Activated T-cell treated with anti-CD3 and anti-CD28 coated beads, Interleukin-2, amount 50 U/mL, for 4 hours (primary cell): Measurements from ENCODE around the gene MRPS18A. TPM values are rescaled to one million over a fixed set of nuclear protein-coding genes. Genes with fewer than 3 reads are reported as not detected.
"Not testable (repeated sequence)": the region's sequence is repeated elsewhere in the genome, so short reads cannot be mapped to it uniquely, and the experiment has no call there.

Experiments
- ATAC-seq, 2 donors: fragments of 200-7000 bp; cut with Tn5 transposase; one replicate each; pipeline ENCODE4 v1.10.0; 2021
- DNase-seq: peaks from one replicate; pipeline ENCODE4 v3.0.0-alpha.2; 2020
- H3K27me3 Mint-ChIP-seq: one replicate; pipeline ENCODE4 v1.8.0; 2021; ENCODE audit warnings: low read depth, mixed read lengths
- H3K36me3 Mint-ChIP-seq: one replicate; pipeline ENCODE4 v1.8.0; 2022; ENCODE audit warnings: mixed read lengths; ENCODE audit not compliant: insufficient read depth
- H3K4me1 Mint-ChIP-seq: one replicate; pipeline ENCODE4 v1.8.0; 2021; ENCODE audit warnings: low read depth, mixed read lengths
- H3K4me3 Mint-ChIP-seq: one replicate; pipeline ENCODE4 v1.8.0; 2021; ENCODE audit warnings: mild to moderate bottlenecking, moderate library complexity, mixed read lengths
- H3K9me3 Mint-ChIP-seq: one replicate; pipeline ENCODE4 v1.8.0; 2021; ENCODE audit warnings: mixed read lengths
- total RNA-seq, 3 donors: library from RNA; stranded (reverse); gene quantifications; one replicate each; pipeline ENCODE4 v1.2.1, GENCODE V29; 2021

MRPS18A gene
- total RNA-seq, 3 donors from 2014 or later = 70.0 to 75.1 (median 72.7) TPM

DNA sequence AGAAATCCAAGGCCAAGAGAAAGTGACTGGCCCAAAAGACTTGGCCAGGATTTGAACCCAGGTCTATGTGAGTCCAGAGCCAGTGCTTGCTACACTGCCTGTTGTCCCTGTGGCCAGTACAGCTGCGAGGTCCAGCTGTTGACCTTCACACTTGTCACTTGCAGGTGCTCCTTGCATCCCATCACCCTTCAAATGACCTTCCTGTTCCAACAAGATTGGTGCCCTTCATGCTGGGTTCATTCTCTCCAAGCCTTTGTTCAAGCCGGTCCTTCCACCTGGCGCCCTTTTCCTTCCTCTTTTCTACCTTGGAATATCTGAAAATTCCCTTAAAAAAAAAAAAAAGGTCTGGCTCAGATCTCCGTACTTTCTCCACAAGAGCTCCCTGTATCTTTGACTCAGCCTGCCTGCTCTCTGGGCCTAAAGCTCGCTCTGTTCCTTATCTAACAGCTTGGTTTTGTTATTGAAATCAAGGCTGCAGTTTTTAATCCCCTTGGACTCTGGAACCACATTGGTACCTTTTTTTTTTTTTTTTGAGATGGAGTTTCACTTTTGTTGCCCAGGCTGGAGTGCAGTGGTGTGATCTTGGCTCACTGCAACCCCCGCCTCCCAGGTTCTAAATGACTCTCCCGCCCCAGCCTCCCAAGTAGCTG lies 22.2 kb upstream of the MRPS18A start:
- H3K4me3 Mint-ChIP-seq = no peak overlapping the region
- H3K27me3 Mint-ChIP-seq = peaks cover 31% of the 10 kb centered on the region
- no peak for DNase-seq
- no peak for ATAC-seq
- no peaks in the 10 kb centered on the region for H3K9me3 Mint-ChIP-seq
- peaks cover 11% of the 10 kb centered on the region for H3K4me1 Mint-ChIP-seq
- H3K36me3 Mint-ChIP-seq = no peaks in the 10 kb centered on the region

DNA sequence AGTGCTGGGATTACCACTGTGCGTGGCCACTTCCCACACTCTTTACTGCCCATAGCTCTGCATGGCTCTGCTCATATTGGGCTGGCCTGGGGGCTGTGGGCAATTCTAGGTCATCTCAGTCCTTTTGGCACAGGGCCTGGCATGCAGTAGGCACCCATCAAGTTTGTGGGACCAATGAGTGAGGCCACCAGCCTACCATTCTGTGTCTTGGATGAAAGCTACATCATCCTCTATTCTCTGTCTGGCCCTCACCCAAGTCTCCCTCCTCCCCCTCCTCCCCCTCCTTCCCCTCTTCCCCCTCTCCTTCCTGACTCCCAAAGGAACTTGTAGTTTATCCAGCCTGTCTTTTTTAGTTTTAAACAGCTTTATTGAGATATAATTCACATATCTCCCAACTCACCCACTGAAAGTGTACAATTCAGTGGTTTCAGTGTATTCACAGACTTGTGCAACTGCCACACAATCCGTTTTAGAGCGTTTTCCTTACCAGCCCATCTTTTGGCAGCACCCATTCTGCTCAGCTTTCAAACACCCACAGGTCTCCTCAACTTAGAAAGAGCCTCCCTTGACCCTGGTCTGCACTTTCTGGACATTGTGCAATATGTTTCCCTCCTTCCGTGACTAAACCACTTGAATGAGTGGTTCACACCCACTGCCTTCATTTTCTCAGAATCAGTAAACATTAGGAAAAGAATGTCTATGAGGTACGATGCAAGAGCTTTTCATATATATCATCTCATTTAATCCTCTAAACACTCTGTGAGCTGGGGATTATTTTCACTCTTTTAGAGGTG lies 21.5 kb upstream of the MRPS18A start:
- ATAC-seq = peak in 1 of 2 donors; percentile 51
- no peak for DNase-seq
- H3K36me3 Mint-ChIP-seq = no peaks in the 10 kb centered on the region

DNA sequence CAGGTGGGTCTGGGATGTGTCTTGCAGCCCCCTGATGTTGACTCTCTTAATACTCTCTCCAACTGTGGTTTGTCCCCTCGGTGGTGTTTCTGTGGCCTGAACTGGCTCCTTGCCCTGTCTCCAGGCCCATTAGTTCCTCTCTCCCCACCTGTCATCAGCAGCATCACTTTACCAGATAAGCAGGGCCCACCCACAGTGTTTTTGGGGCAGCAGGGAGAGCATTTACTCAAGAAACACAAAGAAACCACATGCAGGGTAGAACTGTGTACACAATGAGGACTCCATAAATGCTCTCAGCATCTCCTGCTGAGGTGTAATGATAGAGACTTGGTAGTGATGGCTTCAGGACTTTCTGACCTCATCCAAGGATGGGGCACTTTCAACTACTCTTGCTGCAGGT lies 20.2 kb upstream of the MRPS18A start:
- no peak for ATAC-seq
- no peak for DNase-seq
- Mint-ChIP-seq H3K4me1 (peaks cover 11% of the 10 kb centered on the region), H3K36me3 (no peaks in the 10 kb centered on the region), H3K9me3 (no peaks in the 10 kb centered on the region), H3K27me3 (peaks cover 39% of the 10 kb centered on the region), H3K4me3 (no peak overlapping the region)

More for the DNA sequence above, 21.5 kb upstream of the MRPS18A start:
- H3K4me3 Mint-ChIP-seq = no peak overlapping the region
- no peaks in the 10 kb centered on the region for H3K9me3 Mint-ChIP-seq
- peaks cover 32% of the 10 kb centered on the region for H3K27me3 Mint-ChIP-seq
- H3K4me1 Mint-ChIP-seq = peaks cover 11% of the 10 kb centered on the region

DNA sequence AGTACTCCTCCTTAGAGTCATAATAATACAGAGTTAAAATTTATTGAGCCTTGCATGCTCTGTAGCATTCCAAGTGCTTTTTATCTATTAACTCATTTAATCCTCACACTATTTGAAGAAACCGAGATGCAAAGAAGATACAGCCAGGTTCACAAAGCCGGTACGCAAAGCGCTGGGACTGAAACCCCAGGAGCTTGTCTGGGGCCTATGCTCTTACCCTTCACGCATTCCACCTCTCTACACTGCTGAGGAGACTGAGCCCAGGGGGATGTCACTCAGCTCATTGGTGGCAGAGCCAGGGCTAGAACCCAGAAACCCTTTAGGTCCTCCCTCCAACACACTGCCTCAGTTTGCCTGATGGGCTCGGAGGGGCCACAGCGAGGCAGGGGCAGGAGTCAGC lies 19.7 kb upstream of the MRPS18A start:
- H3K36me3 Mint-ChIP-seq = no peaks in the 10 kb centered on the region
- H3K4me3 Mint-ChIP-seq = no peak overlapping the region
- no peak for DNase-seq
- ATAC-seq = no peak
- peaks cover 42% of the 10 kb centered on the region for H3K27me3 Mint-ChIP-seq
- peaks cover 11% of the 10 kb centered on the region for H3K4me1 Mint-ChIP-seq
- H3K9me3 Mint-ChIP-seq = no peaks in the 10 kb centered on the region

DNA sequence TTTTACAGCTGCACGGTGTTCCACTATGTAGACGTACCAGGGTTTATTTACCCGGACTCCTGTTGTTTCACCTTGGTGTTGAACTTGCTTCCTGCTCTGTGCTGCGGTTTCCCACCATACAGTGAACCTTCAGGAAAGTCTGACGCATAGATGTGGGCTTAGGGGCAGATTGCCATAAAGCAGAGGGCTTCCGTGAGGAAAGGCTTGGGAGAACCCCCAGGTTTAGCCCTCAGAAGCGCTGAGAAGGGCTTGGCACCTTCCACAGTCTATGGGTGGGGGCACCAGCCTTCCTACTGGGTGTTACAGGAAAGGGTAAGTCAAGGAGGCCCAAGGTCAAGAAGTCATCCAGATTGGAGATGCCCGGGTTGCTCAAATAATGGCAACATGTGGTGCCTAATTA lies 19.2 kb upstream of the MRPS18A start:
- no peaks in the 10 kb centered on the region for H3K9me3 Mint-ChIP-seq
- DNase-seq (no peak), ATAC-seq (no peak)
- peaks cover 11% of the 10 kb centered on the region for H3K4me1 Mint-ChIP-seq
- no peak overlapping the region for H3K4me3 Mint-ChIP-seq
- H3K36me3 Mint-ChIP-seq = no peaks in the 10 kb centered on the region
- peaks cover 43% of the 10 kb centered on the region for H3K27me3 Mint-ChIP-seq

DNA sequence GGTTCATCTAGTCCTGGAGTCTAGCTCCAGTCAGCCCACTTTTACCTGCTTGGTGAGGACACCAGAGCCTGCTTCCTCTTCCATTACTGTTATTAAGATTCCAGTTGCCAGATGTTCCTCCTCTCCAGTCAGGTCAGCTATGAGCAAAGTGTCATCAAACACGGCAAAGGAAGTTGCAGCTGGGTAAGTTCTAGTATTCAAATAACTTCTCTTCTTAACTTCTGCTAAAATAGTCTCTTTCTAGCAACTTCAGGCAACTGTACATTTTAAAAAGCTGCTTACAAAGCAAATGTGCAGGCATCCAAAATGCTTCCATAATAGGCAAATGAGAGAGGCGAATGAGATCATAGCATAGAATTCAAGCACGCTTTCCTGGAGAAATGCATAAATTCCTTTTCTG lies 18.4 kb upstream of the MRPS18A start:
- H3K4me1 Mint-ChIP-seq = peaks cover 11% of the 10 kb centered on the region
- ATAC-seq = no peak
- H3K27me3 Mint-ChIP-seq = peaks cover 42% of the 10 kb centered on the region

DNA sequence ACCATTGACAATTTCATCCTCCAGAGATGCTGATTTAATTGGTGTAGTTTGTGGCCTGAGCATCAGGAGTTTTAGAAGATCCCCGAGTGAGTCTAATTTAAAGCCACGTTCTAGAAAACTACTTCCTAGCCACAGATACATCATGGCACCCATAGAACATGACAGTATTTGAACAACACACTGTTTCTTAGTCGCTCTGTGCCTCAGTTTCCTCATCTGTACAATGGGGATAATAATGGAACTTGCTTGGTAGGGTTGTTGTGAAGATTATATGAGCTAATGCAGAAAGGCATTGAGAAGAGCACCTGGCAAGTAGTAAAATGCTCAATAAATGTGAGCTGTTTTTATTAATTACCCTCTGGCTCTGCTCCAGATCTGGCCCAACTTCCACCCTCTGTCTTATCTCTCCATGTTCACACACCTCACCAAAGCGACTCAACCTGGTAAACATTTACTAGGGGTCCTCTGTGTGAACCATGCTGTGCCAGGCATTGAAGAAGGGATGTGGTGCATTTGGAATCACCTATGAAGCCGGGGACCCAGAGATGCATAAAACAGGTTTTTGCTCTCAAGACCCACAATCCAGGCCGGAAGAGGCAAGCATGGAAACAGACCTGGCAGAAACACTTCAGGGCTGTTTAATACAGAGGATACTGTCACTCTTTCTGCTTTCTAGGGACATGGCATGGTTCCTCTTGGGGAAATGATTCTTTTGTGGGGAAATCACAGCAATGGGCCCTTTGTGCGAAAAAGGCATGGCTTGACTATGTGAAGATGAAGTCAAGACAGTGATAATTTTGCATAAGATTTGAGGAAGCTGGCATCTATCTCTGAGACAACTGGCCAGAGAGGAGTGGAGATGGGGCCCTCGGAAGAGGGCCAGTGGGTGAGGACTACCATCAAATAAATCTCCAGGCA lies 16.2 kb upstream of the MRPS18A start:
- ATAC-seq = no peak
- no peak for DNase-seq
- Mint-ChIP-seq H3K4me1 (peaks cover 4% of the 10 kb centered on the region), H3K9me3 (no peaks in the 10 kb centered on the region), H3K36me3 (no peaks in the 10 kb centered on the region), H3K4me3 (no peak overlapping the region), H3K27me3 (peaks cover 45% of the 10 kb centered on the region)

More for the DNA sequence above, 18.4 kb upstream of the MRPS18A start:
- H3K4me3 Mint-ChIP-seq = no peak overlapping the region
- no peak for DNase-seq
- no peaks in the 10 kb centered on the region for H3K36me3 Mint-ChIP-seq
- H3K9me3 Mint-ChIP-seq = no peaks in the 10 kb centered on the region

DNA sequence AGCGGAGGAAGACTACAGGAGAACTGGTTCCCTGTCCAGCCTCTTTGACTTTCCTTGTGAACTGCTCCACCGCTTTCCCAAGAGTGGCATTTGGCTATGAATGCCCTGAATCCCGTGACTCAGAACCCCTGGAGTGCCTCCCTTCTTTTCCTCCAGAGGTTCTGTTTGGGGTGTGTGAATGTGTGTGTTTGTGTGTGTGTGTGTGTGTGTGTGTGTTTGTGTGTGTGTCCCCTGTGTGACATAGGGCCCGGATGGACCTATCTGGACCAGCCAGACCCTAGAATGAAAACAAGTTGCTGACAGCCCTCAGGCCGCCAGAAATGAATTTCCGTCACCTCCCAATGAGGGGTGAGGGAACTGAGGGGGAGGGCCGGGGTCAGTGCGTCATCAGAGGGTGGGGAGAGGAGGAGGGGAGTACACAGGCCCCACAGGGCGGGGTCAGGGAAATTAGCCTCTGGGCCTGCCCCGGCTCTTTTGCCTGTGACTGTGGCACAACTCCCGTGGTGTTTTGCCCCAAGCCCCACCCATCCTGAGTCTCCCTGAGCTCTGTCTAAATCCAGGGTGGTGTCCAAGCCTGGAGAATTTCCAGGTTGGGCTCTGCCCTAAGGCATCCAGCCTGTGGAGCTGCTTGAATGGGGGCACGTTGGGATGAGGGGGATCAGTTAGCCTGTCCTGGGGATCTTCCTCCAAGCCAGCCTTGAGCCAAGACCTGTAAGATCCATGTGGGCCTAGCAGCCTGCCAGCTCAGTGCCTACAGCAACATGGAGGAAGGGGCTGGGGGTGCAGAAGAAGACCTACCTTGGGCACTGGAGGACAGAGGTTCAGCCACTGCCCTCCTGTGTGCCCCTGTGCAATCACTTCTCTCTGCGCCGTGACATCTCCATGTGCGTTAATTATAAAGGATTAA lies 15.2 kb upstream of the MRPS18A start:
- ATAC-seq = peak in 1 of 2 donors; percentile 48
- Mint-ChIP-seq H3K9me3 (no peaks in the 10 kb centered on the region), H3K36me3 (no peaks in the 10 kb centered on the region), H3K4me1 (peaks cover 4% of the 10 kb centered on the region), H3K27me3 (peaks cover 51% of the 10 kb centered on the region), H3K4me3 (no peak overlapping the region)
- DNase-seq = no peak

DNA sequence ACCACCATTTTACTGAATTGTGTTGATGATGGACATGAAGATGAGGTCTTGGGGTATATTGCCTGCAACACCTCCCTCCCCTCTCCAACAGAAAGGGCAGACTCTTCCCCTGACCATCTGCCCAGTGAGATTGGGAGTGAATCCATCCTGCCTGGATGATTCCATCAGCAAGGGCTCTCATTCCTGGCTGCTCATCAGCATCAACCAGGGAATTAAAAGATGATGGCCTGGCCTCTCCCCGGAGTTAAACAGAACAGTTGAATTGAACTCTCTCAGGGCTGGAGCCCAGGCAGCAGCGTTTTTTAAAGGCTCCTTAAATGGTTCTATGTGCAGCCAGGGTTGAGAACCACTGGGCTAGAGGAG lies 14.6 kb upstream of the MRPS18A start:
- H3K4me3 Mint-ChIP-seq = no peak overlapping the region
- peaks cover 51% of the 10 kb centered on the region for H3K27me3 Mint-ChIP-seq
- no peaks in the 10 kb centered on the region for H3K9me3 Mint-ChIP-seq
- ATAC-seq (no peak), DNase-seq (no peak)
- no peaks in the 10 kb centered on the region for H3K36me3 Mint-ChIP-seq
- peaks cover 4% of the 10 kb centered on the region for H3K4me1 Mint-ChIP-seq

DNA sequence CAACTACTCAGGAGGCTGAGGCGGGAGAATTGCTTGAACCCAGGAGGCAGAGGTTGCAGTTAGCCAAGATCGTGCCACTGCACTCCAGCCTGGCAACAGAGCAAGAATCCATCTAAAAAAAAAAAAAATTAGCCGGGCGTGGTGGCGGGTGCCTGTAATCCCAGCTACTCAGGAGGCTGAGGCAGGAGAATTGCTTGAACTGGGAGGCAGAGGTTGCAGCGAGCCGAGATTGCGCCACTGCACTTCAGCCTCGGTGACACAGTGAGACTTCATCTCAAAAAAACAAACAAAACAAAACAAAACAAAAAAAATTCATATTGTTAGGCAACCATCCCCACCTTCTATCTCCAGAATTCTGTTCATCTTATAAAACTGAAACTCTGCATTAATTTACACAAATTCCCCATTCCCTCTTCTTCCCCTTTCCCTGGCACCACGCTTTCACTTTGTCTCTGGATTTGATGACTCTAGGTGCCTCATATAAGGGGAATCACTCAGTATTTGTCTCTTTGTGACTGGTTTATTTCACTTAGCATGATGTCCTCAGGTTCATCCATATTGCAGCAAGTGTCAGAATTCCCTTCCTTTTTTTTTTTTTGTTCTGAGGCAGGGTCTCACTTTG lies 13.5 kb upstream of the MRPS18A start:
- H3K9me3 Mint-ChIP-seq, H3K4me3 Mint-ChIP-seq, DNase-seq, ATAC-seq, H3K4me1 Mint-ChIP-seq, H3K36me3 Mint-ChIP-seq: not testable (repeated sequence)
- peaks cover 43% of the 10 kb centered on the region for H3K27me3 Mint-ChIP-seq

DNA sequence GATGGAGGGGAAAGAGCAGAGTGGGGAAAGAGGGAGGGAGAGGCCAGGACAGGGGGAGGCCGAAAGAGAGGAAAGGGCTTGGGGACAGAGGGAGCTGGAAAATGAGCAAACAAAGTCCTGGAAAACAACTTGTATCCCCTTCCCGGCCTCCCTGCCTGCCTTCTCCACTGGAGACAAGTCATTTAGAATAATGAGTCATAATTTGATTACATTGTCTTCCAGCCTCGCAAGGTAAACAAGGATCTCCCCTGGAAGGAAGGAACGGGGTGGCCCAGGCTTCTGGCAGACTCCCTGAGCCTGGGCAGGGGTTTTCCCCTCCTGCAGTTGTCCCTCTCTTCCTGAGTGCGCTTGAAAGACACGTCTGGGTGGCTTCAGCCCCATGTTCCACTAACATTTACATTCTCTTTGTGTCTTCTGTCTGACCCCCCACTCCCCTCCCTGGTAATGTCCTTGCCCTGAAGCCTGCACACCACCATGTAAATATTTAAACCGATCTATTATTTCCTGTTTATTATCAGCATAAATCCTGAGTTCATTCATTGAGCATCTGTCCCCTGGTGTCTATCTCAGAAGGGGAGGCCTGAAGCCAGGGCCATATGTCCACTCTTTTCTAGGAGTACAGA lies 12.1 kb upstream of the MRPS18A start:
- ATAC-seq (no peak), DNase-seq (no peak)
- Mint-ChIP-seq H3K9me3 (no peaks in the 10 kb centered on the region), H3K36me3 (no peaks in the 10 kb centered on the region), H3K4me3 (no peak overlapping the region), H3K4me1 (no peaks in the 10 kb centered on the region), H3K27me3 (peaks cover 41% of the 10 kb centered on the region)

DNA sequence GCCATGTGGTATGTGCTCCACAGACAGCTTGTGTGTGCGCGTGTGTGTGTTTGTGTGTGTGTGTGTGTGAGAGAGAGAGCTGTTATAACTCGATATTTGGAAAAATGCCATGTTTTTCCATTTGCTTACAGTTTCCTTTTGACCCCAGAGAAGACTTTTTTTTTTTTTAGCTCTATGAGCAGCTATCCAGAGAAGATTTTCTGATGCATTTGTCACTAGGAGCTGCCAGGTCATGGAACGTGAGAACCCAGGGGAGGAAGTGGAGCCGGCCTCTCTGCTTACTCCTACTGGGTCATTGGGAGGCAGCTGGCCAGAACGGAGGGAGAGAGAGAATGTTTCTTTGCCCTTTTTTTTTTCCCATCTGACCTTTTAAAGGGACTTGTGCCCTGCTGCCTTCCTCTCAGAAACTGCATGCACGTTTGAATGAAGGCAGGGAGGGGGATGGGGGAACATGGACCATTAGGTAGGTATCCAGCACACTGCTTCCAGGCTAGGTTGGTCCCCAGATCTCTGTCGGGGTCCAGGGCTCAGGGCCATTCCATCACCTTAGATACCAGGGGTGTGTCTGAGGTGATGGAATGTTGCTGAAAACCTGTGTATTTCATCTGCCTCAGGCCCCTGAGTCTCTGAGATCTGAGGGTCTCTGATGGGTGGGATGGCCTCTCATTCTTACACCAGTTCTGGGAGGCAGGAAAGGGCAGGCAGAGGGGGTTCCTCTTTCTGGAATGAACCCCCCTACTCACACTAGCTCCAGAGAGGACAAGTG lies 11.2 kb upstream of the MRPS18A start:
- Mint-ChIP-seq H3K4me3 (no peak overlapping the region), H3K9me3 (no peaks in the 10 kb centered on the region), H3K27me3 (peaks cover 41% of the 10 kb centered on the region), H3K36me3 (no peaks in the 10 kb centered on the region), H3K4me1 (no peaks in the 10 kb centered on the region)
- ATAC-seq (no peak), DNase-seq (no peak)
